DMS153 treated with DMSO at 0.1 percent for 48 hours (cell line): ENCODE results near the gene KIAA1671.
A peak's percentile ranks its signal among the peaks of the same experiment; 100 is the strongest.
"Not testable (repeated sequence)": the region's sequence is repeated elsewhere in the genome, so short reads cannot be mapped to it uniquely, and the experiment has no call there.

ENCODE experiments used
- DNase-seq: peaks from one replicate; lab custom pipeline; 2025; ENCODE audit not compliant: unreplicated experiment; lab: John Stamatoyannopoulos, UW

Gene KIAA1671

DNA sequence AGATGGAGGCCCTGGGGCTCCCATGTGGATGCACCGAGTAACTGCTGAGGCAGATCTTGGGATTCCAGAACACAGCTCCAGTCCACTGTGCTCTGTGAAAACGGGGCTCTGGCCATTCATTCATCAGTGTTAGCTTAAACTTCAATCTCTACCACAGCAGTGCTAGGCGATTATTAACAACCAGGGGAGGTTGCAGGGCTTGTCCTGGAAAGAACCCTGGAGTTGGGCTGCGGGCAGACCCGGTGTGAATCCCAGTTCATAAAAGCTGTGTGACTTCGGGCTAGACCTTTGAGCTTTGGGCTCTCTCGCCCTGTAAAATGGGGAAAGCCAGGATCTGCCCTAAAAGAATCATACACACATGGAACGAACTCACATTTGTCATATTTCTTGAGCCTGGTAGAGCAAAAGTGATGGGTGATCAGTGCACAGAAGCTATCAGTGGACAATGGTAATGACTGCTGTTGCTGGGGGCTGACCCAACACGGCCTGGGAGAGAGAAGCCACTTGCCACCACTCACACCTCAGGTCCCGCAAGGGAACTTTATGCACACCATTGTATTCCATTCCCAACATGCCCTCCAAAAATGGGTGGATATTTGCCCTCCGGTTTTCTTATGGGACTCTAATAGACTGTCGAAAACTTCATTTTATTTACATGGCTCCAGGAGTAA, 231.6 kb downstream of the KIAA1671 start:
- DNase-seq: no peak

DNA sequence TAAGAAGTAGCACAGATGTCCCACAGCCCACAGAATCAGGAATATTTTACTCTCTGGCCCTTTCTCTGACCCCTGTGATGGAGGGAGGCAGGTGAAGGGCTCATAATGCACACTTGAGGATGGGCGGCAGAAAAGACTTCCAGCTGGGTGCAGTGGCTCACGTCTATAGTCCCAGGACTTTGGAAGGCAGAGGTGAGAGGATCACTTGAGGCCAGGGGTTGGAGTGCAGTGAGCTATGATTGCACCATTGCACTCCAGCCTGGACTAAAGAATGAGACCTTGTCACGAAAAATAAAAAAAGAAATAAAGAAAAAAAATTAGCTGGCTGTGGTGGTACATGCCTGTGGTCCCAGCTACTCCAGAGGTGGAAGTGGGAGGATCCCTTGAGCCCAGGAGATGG, 233.6 kb downstream of the KIAA1671 start:
- no peak for DNase-seq

DNA sequence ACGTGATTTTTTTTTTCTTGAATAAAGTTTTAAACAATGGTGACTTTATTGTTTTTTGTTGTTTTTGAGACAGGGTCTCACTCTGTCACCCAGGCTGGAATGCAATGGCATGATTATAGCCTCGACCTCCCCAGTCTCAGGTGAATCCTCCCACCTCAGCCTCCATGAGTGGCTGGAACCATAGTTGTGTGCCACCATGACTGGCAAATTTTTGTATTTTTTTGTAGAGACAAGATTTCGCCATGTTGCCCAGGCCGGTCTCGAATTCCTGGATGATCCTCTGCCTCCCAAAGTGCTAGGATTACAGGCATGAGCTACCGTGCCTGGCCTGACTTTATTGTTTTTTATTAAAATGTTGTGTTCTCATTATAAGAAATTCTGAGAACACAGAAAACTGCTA, 235.0 kb downstream of the KIAA1671 start:
- DNase-seq: no peak

DNA sequence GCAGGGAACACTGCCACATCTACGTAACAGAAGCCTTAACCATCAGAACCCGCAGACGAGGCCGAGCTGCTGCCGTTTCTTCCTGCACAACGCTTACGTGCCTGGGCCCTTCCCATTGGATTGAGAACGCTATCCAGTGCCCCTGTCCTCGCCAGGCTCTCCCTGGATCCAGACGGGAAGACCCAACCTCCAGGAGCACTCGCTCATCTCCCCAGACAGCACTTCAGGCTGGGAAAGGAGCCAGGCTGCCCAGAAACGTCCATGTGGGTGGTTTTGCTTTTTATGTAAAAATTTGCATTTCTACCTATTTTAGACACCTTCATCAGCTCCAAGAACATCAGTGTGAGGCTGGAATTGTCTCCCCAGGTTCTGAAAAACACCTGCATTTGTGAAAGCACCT, 239.9 kb downstream of the KIAA1671 start:
- no peak for DNase-seq

DNA sequence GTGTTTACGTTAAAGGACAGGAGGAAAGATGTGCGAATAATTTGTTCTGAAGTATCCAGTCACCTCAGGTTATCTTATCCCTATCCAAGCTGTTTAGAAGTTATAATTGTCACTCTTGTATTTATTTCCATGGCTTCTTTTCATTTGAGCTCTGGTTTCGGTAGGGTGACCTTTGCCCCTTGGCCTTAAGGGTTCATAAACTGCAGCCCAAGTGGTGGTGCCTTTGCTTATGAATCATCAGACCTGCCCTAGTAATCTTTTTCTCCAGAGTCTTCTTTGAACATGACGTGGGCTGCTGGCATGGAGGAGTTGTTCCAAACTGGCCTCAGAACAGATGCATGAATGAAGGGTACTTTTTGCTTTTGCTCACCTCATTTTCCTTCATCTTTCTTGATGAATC, 240.6 kb downstream of the KIAA1671 start:
- DNase-seq: no peak

DNA sequence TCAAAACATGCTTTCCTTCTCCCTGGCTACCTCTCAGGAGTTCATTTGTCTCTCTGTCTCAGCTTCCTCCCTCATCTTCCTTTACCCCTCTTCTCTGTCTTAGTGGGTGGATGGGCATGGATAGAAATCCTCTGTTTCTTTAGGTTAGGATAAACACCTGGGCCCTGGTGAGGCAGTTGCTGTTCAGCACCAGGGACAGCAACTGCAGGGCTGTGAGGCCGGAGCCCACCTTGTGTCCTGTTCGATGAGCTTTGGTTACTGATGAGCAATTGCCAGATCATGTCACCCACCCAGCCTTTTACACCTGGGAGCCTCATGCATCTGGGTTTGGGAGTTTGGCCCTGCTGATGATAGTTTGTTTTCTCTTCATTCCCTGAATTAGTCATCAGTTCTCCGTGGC, 241.0 kb downstream of the KIAA1671 start:
- DNase-seq: no peak

DNA sequence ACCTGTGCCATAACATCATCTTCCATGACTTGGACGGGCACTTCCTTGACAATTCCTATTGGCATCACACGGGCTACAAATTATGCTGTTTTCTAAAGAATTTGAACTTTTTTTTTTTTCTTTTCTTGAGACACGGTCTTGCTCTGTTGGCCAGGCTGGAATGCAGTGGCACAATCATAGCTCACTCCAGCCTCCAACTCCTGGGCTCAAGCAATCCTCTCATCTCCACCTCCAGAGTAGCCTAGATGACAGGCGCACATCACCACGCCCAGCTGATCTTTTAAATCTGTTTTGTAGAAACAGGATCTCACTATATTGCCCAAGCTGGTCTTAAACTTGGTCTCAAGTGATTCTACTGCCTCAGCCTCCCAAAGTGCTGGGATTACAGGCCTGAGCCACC, 243.8 kb downstream of the KIAA1671 start:
- DNase-seq: no peak

DNA sequence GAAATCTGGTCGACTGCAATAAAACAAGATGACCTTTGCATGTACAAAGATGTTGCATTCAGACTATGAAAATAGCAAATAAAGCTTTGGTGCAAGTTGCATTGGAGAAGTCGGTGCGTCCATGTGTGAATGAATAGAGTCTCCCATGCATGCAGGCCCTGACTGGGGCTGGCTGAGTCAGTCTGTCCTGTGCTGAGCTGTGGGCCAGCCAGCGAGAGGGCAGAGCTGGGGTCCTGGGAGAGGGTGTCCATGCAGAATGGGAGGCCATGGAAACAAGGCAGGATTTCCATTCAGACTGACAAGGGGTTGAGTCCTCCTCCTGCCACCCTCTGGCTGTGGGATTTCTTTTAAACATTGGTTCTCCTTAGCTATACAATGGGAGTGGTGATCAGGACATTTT, 244.8 kb downstream of the KIAA1671 start:
- DNase-seq: no peak

DNA sequence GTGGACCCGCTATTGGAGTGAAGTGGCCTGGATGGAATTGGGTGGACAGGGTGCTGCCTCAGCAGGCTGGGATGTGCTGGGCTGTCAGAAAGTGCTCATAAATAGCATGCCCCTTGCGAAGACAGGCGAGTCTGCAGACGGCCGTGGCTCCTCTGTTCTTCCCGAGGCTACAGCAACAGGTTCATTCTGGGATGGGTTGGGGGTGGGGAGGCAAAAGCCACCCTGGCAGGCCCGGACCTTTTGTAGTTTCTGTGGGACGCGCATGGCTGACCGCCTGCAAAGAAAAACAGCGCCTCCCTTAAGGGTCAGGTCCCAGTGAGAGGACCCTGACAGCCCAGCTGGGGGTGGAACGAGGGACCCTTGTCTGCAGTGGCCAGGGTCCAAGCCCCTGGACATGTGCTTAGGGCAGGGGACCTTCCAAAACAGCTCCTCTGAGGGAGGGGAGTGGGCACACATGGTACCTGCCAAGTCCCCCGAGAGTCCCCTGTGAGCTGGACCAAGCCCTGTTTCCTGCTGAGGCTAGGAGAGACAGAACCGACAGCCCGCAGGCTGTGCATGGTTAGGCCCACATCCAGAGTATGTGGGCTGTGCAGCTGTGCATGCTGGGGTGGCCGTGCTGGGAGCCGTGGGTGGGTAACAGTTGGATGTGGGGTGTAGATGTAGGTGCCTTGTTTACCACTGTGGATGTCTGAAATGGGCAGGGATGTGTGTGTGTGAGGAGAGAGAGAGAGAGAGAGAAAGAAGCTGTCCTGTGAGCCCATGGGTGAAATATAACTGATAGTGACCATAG, 247.4 kb downstream of the KIAA1671 start, which contains the start of gene CRYBB3:
CRYBB3 (plus strand) TSS at position 128 of the 790 bp plus-strand sequence. CDS start 1,539 bp downstream, outside the sequence.
- DNase-seq: no peak

DNA sequence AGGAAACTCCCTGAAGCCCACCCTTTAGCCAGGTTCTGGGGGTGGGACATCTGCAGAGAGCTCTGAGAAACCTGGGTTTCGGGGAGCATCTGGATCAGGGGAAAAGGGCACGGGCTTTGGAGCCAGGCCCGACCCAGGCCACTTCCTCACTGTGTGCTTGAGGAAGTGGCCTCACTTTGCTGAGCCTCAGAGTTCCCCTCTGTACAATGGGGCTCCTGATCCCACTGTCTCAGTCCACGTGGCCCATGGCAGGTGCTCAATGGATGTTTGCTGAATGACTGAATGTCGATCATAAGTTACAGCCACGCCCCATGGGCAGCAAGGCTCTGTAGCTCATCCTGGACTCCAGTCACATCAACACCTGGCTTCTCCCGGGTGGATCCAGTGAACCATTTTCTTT, 248.5 kb downstream of the KIAA1671 start:
- no peak for DNase-seq

DNA sequence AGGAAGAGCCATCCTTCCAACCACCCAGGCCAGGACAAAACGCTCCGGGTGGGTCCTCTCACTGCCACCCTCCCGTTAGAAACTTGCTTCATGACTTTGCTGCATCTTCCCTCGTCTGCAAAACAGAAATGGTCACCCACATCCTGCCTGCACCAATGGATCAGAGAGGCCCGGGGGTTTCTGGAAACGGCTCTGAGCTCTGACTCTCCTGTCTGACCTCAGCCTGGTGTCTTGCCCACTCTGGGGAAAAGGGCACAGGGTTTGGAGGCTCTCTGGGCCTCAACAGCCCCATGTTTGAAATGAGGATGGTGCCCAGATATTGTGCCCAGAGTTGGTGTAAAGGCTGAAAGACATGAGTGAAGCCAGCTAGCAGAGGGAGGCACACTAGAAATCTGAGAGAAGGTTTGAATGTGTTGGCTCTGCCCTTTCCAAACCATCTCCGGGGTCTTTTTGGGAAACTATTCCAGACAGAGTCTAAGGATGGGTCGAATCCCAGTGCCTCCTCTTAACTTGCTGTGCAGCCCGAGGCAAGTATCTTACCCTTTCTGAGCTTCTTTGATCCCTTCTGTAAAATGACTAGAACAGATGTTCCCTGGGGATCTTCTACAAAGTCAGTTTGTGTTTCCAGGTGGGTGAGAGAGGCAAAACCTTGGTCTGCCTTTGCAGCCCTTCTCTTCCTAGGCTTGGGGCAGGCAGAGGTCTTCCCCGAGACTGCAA, 249.2 kb downstream of the KIAA1671 start:
- no peak for DNase-seq

DNA sequence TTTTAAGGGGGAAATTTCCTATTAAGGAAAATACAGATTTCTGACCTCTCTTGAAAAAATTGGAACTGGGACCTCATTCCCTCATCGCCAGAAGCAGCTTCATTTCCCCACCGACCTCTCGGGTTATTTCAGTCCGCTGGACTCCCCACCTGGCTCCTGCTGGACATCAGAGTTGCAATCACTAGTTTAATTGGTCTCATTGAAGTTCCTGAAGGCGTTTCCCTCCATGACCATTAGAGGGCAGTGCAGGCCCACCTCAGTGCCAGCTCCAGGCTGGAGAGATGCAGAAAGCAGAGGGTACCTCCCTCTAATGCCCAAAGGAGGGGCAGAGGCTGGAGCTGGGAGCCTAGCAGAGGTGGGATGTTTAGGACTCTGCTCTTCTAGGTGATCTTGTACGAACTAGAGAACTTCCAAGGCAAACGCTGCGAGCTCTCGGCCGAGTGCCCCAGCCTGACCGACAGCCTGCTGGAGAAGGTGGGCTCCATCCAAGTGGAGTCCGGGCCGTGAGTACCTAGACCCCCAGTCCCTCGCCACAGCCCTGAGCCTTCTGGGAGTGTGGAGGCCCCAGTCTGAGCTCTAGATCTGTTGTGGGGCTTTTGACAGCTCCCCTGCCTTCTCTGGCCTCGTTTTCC, 249.9 kb downstream of the KIAA1671 start:
- peak; percentile 48 for DNase-seq

DNA sequence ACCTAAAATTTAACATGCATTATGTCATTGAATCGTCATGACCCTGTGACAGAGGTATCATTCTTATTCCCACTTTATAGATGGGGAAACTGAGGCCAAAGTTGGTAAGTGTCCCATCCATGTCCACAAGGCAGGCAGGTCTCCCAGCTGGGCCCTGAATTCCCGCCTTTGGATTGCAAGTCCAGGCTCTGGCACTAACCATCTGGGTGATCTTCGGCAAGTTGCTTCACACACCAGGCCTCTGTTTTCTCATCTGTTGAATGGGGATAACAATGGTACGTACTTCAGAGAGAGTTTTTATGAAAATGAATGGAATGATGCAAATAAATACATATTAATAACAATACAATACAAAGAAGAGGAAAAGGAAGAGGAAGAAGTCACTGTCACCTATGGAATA, 250.6 kb downstream of the KIAA1671 start:
- DNase-seq: no peak

DNA sequence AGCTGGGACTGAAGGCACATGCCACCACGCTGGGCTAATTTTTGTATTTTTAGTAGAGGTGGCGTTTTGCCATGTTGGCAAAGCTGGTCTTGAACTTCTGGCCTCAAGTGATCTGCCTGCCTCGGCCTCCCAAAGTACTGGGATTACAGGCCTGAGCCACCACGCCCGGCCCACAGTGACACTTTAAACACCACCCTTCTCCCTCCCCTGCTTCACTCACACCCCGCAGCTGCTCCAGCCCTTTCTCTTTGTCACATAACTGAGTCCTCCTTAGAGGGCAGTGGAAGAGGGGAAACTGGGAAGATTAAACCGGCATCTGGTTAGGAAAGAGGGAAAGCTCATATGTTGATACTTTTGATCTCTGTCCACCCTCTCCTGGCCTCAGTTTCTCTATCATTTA, 252.0 kb downstream of the KIAA1671 start:
- DNase-seq: not testable (repeated sequence)

DNA sequence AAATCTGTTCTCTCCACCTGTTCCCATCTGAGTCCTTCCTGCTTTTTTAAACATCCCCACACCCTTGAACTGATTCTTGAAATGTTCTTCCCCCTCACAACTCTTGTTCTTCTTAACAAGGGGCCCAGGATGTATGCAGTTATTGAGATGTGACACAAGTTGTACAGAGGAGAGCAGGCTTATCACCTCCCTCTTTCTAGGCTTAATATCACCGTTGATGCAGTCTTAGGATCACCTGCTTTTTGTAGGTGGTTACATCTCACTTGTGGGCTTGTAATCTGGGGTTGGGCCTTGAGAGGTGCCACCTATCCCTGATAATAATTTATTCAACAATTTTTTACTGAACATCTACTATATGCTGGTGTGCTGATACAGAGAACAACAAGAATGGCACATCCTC, 253.3 kb downstream of the KIAA1671 start:
- DNase-seq: no peak

DNA sequence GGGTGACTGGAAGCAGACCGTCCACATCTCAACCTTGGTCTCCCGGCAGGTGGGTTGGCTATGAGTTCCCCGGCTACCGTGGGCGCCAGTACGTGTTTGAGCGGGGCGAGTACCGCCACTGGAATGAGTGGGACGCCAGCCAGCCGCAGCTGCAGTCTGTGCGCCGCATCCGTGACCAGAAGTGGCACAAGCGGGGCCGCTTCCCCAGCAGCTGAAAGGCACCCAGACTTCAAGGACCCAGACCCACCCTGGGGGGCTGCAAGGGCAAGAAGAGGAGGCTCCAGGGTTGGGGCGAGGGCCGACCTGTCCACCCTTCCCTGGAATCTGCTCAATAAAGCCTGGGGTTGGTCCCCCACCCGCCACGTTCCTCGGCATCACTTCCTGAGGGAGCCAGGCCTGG, 254.5 kb downstream of the KIAA1671 start:
- DNase-seq: no peak

DNA sequence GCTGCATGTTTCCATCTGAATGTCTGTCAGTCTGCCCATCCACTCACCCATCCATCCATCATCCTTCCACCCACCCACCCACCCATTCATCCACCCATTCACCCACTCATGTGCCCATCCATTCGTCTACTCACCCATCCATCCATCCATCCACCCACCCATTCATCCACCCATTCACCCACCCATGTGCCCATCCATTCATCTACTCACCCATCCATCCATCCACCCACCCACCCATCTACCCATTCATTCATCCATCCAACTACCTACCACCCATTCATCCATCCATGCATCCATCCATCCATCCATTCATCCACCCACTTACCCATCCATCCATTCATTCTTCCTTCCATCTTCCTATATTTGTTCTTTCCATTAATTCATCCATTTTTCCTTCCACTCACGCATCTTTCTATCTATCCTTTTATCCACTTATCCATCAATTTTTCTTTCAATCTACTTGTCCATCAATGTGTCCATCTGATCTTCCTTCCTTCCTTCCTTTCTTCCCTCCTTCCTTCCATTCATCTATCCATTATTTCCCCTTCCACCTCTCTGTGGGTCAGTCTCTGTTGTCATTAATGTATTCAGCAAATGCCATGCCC, 255.1 kb downstream of the KIAA1671 start:
- no peak for DNase-seq

DNA sequence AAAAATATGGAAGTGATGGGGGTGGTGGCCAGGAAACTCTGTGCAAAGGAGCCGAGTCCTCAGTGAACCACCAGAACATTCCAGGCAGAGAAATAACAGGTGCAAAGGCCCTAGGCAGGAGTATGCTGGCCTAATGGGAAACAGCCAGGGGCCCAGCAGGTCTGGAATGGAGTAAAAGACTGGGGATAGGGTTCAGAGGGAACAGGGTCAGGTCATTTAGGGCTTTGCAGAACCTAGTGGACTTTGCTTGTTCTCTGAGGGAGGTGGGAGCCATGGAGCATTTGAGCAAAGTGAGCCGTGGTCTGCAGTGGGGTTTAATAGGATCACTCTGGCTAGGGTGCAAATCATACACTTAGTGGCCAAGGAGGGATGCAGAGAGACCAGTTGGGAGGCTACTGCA, 255.8 kb downstream of the KIAA1671 start:
- no peak for DNase-seq

DNA sequence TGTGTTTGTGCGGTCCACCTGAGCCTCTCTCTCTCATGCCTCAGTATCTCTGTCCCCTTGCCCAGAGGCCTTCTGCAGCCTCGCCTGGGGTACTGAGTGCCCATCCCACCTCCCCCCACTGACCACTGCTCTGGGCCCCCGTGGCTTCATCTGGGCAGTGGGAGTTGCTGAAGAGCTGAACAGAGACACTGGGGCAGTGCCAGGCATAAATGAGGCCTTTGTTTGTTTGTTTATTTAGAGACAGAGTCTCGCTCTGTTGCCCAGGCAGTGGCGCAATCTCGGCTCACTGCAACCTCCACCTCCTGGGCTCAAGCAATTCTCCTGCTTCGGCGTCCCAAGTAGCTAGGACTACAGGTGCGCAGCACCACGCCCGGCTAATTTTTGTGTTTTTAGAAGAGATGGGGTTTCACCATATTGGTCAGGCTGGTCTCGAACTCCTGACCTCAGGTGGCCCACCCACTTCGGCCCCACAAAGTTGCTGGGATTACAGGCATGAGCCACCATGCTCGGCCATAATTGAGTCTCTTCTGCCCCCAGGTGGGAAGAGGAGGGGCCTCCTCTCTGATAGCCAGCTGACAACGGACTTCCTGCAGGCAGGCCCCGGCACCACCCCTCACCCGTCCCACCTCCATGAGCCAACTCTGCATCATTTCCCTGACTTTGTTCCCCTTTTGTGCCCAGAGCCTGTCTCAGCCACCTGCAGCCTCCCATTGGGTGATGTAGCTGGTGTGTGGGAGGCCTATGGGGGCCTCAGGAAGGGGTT, 256.4 kb downstream of the KIAA1671 start:
- DNase-seq: no peak

DNA sequence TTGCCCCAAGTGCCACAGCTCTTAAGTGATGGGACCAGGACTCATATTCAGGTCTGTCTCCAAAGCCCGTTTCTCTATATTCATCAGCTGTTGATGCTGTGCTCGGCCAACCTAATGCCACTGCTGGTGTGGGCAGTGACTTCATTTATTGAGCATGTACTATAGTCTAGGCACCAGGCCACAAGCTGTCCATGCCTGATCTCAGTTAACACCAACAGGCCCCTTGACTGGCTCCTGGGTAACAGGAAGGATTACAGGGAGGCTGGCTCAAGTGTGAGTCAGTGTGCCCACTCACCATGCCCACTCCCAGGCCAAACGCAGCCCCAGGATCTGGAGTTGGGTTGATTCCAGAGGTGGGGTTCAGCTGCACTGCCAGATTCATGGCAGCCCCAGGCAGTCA, 258.3 kb downstream of the KIAA1671 start:
- DNase-seq: no peak
